GM19193 (cell line): ENCODE data around the gene HDAC11.

ENCODE experiments used
- POLR2A ChIP-seq: IDR thresholded peaks from 4 replicates; pipeline ENCODE4 v1.6.1; 2011; ENCODE audit not compliant: insufficient read depth, insufficient read length; ENCODE audit errors: extremely low read depth

The HDAC11 gene

GRCh38 chr3:13500133-13500885 is 20.2 kb downstream of the HDAC11 start:
- TF ChIP-seq POLR2A: no peak

- TF ChIP-seq POLR2A: no peak
These were observed 20.9 kb downstream of the HDAC11 start for GRCh38 chr3:13501056-13501455.

- no peak for TF ChIP-seq POLR2A
These were observed 21.4 kb downstream of the HDAC11 start for GRCh38 chr3:13501521-13501920.

- TF ChIP-seq POLR2A: no peak
These were observed 22.1 kb downstream of the HDAC11 start for GRCh38 chr3:13501958-13502790.

GRCh38 chr3:13502791-13503060 is 22.6 kb downstream of the HDAC11 start:
- TF ChIP-seq POLR2A: no peak

- TF ChIP-seq POLR2A: no peak
These were observed 24.2 kb downstream of the HDAC11 start for GRCh38 chr3:13504161-13504831.

GRCh38 chr3:13505147-13506130 is 25.3 kb downstream of the HDAC11 start:
- no peak for TF ChIP-seq POLR2A

GRCh38 chr3:13506239-13506638 is 26.1 kb downstream of the HDAC11 start:
- no peak for TF ChIP-seq POLR2A

GRCh38 chr3:13506680-13507079 is 26.6 kb downstream of the HDAC11 start:
- TF ChIP-seq POLR2A: no peak

GRCh38 chr3:13507247-13507569 is 27.1 kb downstream of the HDAC11 start:
- no peak for TF ChIP-seq POLR2A

GRCh38 chr3:13507570-13508339 is 27.6 kb downstream of the HDAC11 start:
- TF ChIP-seq POLR2A: no peak

- TF ChIP-seq POLR2A: no peak
These were observed 28.4 kb downstream of the HDAC11 start for GRCh38 chr3:13508496-13508895.

GRCh38 chr3:13509059-13509815 is 29.1 kb downstream of the HDAC11 start:
- TF ChIP-seq POLR2A: no peak
